ENCODE results near the gene NT5DC2.
A peak's percentile ranks its signal among the peaks of the same experiment; 100 is the strongest.

NT5DC2 gene

DNA sequence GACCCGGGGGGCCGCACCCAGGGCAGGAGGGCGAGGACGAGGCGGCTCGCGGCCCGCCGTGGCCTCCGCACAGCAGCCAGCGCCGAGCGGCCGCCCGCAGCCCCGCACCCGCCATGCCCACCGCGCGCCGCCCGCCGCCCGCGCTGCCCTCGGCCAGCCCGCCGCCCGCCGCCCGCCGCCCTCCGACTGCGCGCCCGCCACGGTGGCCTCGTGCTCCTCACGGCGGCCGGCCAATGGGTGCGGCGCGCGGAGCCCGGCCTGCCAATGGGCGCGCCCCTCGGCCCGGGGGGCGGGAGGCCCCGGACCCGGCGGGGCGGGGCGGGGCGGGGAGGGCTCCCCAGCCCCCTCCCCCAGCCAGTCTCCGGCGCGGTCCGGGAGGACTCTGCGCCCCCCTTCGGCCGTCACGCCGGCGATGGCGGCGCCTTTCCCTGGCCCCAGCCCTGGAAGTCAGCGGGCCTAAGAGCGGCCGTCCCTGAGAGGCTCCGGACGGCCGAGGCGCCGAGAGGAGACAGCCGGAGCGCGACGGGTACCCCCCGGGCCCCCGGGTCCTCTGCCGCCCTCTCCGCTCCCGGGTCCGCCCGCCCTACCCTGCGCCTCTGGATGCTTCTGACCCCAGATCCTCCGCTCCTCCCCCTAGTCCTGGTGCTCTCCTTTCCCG is at the start of gene NT5DC2:
Gene NT5DC2, minus strand, starts transcription at position 235 of the 658 bp plus-strand sequence. Its CDS starts 120 bp downstream, at position 115.
- peak; percentile 26 to 44 for DNase-seq (ENCODE audit: low read depth in 2 of 2)

DNA sequence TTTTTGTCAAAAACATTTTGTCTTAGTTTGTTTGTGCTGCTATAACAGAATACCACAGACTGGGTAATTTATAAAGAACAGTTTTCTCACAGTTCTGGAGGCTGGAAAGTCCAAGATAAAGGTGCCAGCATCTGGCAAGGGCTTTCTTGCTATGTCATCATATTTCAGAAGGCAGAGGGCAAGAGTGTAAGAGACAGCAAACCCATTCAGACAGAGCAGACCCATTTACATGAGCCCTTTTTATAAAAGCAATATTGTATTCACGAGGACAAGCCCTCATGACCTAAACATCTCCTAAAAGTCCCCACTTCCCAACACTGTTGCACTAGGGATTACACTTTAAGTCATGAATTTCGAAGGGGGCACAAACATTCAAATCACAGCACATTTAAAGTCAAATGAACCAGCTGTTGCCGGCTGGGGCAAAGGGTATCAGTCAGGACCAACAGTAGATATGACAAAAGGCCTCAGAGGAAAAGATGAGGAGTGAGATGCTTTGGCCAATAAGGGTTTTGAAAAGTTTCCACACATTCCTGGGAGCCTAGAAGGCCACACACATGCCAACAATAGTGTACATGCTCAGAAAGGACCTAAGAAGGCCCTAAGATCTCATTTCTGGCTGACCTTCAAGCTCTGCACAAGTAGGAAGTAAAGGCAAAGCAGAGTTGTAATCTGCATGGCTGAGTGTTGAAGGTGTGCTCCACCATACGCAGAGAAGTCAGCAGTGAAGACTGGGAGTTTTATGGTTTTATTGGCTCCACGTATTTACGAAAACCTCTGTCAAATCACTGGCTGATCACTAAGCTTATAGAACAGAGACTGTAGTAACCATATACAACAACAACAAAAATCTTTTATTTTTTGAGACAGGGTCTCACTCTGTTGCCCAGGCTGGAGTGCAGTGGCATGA is 40.7 kb upstream of the NT5DC2 start:
- no peak for DNase-seq (ENCODE audit: low read depth in 2 of 2)

DNA sequence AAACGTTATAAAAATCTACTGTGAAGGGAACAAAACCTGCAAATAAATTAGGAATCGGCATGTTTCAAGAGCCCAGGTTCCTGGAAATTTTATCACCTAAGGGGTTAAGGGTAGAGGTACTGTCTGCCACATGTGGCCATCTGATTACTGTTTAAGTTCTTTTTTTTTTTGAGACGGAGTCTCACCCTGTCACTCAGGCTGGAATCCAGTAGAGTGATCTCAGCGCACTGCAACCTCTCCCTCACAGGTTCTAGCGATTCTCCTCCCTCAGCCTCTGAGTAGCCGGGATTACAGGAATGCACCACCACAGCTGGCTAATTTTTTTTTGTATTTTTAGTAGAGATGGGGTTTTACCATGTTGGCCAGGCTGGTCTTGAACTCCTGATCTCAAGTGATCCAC is 38.6 kb upstream of the NT5DC2 start:
- no peak for DNase-seq (ENCODE audit: low read depth in 2 of 2)

DNA sequence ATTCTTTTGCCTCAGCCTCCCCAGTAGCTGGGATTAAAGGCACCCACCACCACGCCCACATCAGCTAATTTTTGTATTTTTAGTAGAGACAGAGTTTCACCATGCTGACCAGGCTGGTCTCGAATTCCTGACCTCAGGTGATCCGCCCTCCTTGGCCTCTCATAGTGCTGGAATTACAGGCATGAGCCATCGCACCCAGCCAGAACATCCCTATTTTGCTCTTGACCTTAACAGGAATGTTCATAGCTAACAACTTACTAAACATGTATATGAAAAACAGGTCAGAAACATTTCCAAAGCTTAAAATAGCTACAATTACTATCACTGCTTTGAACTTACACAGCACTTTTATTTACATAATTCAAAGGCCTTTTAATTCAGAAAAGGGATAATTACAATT is 36.4 kb upstream of the NT5DC2 start:
- no peak for DNase-seq (ENCODE audit: low read depth in 2 of 2)

DNA sequence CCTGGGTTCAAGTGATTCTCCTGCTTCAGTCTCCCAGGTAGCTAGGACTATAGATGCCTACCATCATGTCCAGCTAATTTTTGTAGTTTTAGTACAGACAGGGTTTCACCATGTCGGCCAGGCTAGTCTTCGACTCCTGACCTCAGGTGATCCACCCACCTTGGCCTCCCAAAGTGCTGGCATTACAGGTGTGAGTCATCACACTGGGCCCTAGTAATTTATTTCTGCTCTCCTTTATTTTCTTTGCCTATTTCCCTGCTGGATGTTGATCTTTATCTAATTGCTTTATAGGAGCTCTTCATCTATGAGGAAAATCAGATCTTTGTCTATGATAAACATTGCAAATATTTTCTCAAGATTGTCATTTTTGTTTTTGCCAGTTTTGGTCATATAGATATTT is 34.4 kb upstream of the NT5DC2 start:
- no peak for DNase-seq (ENCODE audit: low read depth in 2 of 2)

DNA sequence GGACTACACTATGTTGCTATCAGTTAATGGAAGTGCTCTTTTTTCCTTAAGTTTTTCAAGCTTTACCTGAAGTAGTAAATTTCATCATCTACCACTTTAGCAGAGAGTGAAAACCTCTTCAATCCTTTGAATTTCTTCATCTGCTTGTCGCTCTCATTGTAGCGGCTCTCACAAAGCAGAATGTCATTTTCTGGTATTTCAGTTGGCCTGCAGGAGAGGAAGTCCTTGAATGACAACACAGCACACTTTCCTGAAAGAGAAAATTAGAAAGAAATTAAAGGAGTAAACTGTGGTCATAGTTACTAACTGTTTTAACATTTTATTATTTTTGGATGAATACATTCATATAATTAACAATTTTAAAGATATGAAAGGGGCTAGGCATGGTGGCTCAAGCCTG is 30.3 kb upstream of the NT5DC2 start:
- DNase-seq (ENCODE audit: low read depth in 2 of 2) = no peak

DNA sequence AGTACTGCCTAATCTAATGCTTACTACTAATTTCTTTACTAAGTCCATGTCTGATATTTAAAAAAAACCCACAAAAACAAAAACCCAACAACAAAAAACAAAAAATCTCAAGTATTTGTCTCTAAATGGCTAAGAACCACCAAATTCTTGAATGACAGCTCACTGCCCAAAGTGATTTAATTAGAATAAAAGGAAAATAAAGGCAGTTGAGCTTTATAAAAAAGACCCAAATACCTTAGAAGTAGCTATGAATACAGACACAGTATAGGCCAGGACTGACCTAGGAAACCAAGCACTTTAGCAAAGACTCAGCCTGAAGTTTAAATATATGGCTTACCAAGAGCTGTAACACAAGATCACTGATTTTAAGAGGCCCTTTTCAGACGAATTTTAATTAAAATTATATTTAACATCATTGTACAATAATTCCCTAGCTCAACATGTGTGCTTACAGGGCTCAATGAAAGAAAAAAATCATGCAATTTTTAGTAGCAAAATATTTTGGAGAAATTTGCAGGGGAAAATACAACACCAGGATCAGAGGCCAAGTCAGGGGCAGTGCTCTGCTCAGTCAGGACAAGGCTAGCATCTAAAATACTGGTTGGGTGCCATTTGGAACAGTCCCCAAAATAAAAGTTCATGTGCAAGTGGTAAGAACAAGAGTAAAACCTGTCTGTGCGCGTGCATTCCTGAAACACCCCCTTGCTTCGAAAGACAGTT is 27.5 kb upstream of the NT5DC2 start:
- no peak for DNase-seq (ENCODE audit: low read depth in 2 of 2)

DNA sequence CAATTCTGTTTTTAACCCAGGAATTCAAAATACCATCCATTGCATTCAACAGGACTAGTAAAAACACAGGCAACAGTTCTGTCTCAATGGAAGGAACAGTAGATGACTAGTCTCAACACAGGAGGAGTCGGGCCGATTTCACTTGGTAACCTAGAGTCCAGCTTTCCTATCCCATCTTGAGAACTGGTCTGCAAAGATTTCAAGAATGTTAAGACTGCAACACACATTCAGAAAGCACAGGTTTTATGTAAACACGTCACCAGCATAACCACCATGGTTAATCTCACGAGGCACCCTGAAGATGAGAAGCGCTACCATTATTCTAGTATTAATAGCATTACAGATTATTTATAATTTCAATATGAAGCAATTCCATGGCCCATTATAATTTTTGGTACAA is 24.8 kb upstream of the NT5DC2 start:
- DNase-seq (ENCODE audit: low read depth in 2 of 2) = no peak

DNA sequence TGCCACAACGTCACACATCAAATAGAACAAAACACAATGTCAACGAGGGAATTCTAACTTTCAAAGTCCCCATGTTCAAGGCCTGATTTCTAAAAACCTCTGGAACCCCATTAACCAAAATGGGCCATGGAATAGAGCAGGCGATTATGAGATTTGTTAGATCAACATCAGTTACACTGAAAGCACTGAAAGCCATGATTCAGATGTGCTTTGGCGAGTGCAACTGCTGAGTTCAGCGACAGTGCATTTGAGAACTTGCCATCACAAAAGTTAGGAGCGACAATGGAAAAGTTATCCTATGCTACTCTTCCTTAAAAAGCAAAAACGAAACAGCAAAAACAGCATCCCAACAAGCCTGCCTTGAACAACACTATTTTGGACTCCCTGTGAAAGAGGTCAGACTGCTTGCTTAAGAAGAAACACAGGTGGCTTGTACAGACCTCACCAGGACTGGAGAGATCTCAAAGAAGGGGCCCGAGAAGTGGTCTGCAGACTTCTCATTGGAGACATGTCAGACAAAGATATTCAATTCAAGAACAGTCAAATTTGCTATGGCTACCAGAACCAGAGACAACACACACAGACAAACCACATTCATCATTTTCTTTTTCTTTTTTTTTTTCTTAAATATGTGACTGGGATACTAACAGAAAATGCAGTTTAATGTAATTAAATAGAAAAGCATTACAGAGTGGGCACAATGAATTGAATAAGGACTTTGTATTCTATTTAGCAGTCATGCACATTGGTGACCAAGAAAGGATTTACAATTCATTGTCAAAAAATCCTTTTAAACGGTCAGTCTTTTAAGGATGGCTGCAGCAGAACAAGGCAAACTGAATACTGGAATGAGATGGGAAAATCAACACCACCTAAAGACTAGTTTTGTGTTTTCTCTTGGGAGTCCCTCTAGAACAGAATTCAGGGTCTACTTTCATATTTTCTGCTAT is 23.6 kb upstream of the NT5DC2 start:
- no peak for DNase-seq (ENCODE audit: low read depth in 2 of 2)

DNA sequence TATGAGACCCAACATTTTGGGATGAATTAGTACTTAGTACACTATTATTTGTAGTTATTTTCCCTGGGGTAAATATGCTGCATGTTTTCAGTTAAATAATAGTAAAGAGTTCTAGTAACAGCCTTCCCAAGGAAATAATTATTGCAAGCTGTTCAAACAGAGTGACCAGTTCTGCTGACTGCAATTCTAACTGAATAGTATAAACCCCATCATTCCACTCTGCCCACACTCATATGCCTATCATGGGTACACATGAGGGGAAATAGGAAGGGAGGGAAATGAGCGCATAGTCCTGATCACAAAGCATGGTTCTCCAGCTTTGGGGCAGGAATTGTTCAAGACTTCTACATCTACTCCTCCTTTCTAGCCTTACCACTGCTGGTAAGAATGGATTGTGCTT is 21.4 kb upstream of the NT5DC2 start:
- no peak for DNase-seq (ENCODE audit: low read depth in 2 of 2)

DNA sequence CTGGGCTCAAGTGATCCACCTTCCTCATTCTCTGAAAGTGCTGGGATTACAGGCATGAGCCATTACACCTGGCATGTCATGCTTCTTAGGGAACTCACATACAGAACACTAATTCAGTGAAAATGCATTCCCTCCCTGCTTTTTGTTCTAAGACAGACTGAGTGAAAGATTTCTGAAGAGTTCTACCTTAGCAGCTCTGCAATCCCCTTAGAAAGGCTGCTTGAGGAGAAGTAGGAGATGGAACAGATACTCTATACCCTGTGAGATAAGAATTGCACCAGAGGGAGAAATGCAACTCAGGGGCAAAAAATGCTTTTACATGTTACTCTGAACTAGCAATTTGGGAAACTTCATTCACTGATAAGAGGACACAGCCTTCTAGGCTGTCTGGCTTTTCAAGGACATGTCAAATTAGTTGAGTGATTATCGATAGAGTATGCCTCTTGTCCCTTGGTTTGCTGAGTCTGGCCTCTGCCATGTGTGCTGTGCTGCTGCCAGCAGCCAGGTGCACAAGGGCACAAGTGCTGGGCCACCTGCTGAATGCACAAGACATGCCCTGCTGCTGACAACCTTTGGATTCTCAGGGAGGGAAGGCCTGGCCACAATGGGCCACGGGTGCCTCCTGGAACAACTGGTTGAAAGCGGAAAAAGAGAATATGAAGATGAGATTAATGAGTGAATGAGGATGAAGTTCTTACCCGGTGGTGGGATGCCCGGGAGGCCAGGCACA is 20.5 kb upstream of the NT5DC2 start:
- no peak for DNase-seq (ENCODE audit: low read depth in 2 of 2)

DNA sequence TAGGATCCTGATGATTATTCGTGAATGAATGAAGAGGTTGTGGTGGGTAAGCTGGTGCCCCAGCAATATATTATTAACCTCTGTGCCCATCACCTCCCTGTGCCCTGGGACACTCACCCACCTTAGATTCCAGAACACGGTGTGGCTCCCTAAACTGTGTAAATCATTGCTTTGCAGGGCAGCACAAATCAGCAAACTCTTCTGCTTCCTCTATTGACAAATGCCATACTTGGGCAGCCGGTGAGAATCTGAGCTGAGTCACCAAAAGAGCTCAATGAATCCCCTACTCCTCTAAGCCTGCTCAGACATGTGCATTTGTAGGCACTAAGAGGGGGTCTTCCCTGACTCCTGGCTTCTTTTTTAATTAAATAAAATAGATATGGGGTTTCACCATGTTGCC is 18.4 kb upstream of the NT5DC2 start:
- no peak for DNase-seq (ENCODE audit: low read depth in 2 of 2)

DNA sequence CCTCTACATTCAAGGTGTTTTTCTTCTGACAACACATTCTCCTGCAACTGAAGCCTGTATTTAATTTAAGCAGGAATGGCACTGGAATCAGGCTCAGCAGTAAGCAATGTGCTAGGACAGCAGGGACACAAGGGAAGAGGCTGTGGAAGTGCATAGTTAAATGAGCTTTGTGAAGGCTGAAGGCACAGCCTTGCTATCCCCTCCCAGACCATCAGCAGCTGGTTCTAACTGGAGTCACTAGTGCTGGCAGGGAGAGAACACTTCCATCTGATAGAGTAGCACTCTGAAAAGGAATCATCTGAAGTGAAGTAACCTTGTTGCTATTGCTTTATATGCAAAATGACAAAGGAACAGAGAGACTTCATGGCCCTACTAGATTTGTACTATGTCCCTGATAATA is 17.5 kb upstream of the NT5DC2 start:
- DNase-seq (ENCODE audit: low read depth in 2 of 2) = no peak

DNA sequence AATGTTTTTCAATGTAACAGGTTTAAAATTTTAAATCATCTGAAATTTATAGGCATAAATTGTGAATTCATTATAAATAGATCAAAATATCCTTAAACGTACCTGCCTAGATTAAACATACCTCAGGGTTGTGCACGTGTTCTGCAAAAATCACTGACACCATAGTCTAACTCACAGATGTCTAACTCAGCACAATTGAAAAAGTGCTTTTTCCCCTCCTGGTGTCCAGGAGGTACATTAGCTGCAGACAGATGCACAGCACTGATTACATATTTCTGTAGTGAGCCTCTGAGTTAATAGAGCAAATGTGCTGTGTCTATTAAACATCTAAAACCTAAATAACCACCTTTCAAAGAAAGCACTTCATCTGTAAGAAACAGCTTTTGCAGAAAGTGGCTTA is 13.5 kb upstream of the NT5DC2 start:
- DNase-seq (ENCODE audit: low read depth in 2 of 2) = no peak

DNA sequence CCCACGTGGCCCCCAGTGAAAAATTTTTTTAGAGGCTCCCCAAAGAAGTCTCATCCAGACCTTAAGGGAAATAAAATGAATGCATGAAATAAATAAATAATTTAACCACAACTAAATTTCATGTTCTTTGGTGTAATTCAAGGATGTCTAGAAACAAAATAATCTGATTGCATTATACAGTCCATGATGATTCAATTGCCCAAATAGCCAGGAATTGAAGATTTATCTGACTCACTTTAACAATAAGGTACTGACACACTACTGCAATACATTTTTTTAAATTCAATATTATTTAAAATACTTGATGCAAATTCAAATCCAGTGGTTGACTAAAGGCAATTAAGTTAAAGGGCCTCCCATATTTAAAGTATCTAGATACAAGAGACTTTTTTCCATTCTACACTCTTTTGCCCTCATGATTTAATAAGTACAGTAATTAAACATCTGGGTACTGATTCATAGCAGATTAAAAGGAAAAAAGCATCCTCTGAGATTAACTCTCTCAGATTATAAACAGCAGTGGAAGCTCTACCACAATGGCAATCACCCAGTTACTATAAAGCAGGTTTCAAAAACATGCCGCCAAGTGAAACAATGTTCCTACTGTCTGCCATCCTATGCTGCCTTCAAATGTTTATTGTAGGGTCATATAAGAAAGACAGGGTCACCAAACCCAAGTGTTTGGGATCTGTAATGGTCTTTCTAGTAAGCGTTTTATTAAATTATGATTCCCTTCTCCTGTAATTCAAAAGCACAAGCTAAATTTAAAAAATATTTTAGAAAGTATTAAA is 12.6 kb upstream of the NT5DC2 start:
- DNase-seq (ENCODE audit: low read depth in 2 of 2) = no peak

DNA sequence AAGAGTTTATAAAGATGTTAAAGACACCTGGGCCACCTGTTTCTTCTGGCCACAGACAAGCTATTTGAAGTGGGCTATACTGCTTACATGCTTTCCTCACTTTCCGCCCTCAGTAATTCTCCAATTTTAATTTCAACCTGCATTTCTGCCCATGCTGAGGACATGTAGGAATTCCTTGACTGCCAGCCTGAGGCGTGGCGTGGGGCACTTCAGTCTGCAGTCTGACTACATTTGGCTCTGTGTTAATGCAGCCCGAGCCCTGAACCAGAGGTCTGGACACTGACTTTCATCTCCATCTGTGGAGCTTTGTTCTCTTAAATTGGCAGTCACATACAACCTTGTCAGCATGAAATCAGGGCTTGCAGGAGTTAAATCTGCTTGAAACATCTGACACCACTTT is 11.3 kb upstream of the NT5DC2 start:
- no peak for DNase-seq (ENCODE audit: low read depth in 2 of 2)

DNA sequence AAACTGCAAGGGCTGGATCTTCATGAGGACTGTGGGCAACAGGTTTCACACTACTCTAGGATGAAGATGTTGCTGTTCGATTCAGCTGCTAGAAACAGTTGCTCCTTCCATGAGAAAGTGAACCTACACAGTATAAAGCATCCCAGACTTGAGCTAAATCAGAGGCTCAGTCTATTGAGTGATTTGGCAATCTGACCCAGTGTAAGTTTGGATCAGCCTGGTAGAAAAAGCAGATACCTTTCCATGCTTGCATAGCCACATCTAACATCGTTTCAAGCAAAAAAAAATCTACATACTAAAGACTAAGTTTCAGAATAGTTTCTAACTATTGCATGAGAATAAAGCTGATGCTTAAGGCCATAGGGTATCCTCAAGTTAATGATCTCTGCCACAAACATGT is 7.4 kb upstream of the NT5DC2 start:
- no peak for DNase-seq (ENCODE audit: low read depth in 2 of 2)

DNA sequence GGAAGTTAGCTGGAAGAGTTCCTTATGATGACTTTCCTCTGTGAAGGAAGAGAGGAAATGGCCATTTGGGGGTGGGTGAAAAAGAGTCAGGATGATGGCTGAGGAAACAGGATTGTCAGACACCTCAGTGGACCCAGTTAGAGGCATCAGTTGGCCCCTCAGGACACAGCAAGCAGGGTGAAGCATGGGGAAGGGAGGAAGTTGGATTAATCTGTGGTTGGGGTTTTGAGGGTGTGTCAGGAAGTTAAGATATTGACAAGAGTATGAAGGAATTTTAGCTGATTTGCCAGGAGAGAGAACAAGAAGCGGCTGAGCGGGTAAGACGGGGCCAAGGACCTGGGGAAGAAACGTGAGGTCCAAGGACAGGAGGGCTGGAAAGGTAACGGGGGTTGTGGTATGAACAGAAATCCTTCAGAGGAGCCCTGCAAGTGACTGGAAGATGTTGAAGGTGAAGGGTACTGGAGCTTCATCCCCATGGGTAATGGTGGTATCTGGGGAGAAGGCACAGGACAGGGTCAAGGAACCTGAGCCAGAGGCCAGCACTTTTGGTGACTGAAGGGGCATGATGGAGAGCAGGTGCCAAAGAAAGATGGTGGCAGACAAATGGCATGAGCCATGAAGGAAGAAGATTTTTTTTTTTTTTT is 5.5 kb upstream of the NT5DC2 start:
- DNase-seq (ENCODE audit: low read depth in 2 of 2) = no peak

DNA sequence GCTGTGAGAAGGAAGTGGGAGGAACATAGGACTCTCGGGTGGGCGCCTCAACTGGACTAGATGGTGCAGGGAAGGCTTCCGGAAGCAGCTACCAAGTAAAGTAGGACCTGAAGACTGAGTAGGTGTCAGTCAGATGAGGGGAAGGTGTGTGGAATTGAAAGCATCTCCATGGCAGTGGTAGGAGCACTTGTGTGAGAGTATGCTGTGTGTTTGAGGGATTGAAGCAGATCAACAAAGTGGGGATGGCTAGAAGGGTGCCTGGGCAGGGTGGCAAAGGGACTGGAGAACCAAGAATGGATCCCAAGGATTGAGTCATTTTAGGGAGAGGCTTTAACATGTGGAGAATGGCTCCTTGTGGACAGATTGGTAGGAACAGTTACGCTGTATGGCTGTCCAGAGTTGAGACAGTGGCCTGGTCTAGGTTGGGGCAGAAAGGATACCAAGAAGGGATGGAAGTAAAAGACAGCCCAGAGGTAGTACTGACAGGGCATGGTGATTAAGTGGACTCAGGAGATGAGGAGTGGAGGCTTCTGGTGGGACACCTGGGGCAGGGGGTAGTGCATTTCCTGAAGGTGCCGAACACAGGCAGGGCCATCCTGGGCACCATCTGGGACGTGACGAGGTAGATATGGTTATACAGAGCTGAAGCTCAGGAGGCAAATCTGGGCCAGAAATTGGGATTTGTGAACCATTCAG is 4.2 kb upstream of the NT5DC2 start:
- DNase-seq (ENCODE audit: low read depth in 2 of 2) = no peak

All from stimulated activated CD8-positive, alpha-beta memory T cell treated with anti-CD3 and anti-CD28 coated beads, Interleukin-7, amount 100 ng/mL, for 1 hour (primary cell).